ENCODE results near the gene DUSP8.

GRCh38 chr11:1555713-1556153, 16.3 kb downstream of the DUSP8 start:
- TF ChIP-seq EP300 (IDR thresholded peaks at IDR 0.05; ENCODE audit: borderline replicate concordance in 1 of 2, low read depth in 2 of 2, low read length in 2 of 2), result no peak
- TF ChIP-seq CTCF (IDR thresholded peaks at IDR 0.05; ENCODE audit: control extremely low read depth in 1 of 3, insufficient read depth in 1 of 3, low read depth in 1 of 3, low read length in 3 of 3), result no peak
- no peak for TF ChIP-seq TEAD4 (IDR thresholded peaks at IDR 0.05; ENCODE audit: low read depth, low read length)
- TF ChIP-seq PHF8 (conservative IDR thresholded peaks at IDR 0.05; ENCODE audit: low read depth, low read length), result no peak
- TF ChIP-seq EZH2 (IDR thresholded peaks at IDR 0.05; ENCODE audit: low read depth, low read length, severe bottlenecking), result no peak
- no peak for TF ChIP-seq JUN (IDR thresholded peaks at IDR 0.05; ENCODE audit: low read depth, low read length)
- TF ChIP-seq ATF3 (IDR thresholded peaks at IDR 0.05; ENCODE audit: insufficient read depth, low read depth, low read length), result no peak
- no peak for TF ChIP-seq HDAC2 (IDR thresholded peaks at IDR 0.05; ENCODE audit: borderline replicate concordance in 1 of 2, low read depth in 2 of 2, low read length in 2 of 2)
- TF ChIP-seq POLR2AphosphoS5 (IDR thresholded peaks at IDR 0.05; ENCODE audit: low read depth, low read length), result no peak
- TF ChIP-seq POLR2A (IDR thresholded peaks at IDR 0.05; ENCODE audit: control extremely low read depth in 1 of 2, low read depth in 2 of 2, low read length in 2 of 2), result no peak
- TF ChIP-seq RNF2 (IDR thresholded peaks at IDR 0.05; ENCODE audit: borderline replicate concordance, low read depth, low read length, missing control alignments, poor library complexity, severe bottlenecking), result no peak
- no peak for TF ChIP-seq SP1 (IDR thresholded peaks at IDR 0.05; ENCODE audit: low read depth, low read length)
